ENCODE data around the gene SERPIND1.

The SERPIND1 gene

GRCh38 chr22:20808844-20809243 lies 34.9 kb downstream of the SERPIND1 start:
- DNase-seq, result no peak
- Histone ChIP-seq H4K5ac (ENCODE audit: low read length) (no peak overlapping the region), H3K27ac (ENCODE audit: low read depth, low read length) (no peak overlapping the region), H2BK120ac (ENCODE audit: low read depth, low read length) (no peak overlapping the region), H3K79me2 (ENCODE audit: control insufficient read depth, insufficient read depth, low read length) (no peaks in the 10 kb centered on the region), H3K18ac (ENCODE audit: low read length) (no peak overlapping the region), H3K4me2 (ENCODE audit: low read length) (no peak overlapping the region), H3K9ac (ENCODE audit: low read length) (no peak overlapping the region), H3K79me1 (ENCODE audit: low read length) (no peaks in the 10 kb centered on the region), H3K23ac (ENCODE audit: low read length) (no peak overlapping the region), H3K27me3 (ENCODE audit: insufficient read depth, low read length, poor library complexity) (no peaks in the 10 kb centered on the region), H2BK5ac (ENCODE audit: low read length) (no peak overlapping the region), H3K4ac (ENCODE audit: low read depth, low read length) (no peak overlapping the region), H4K8ac (ENCODE audit: low read depth, low read length) (no peak overlapping the region), H3K4me1 (ENCODE audit: control insufficient read depth, low read depth, low read length) (no peaks in the 10 kb centered on the region), H3K56ac (ENCODE audit: low read length) (no peak overlapping the region), H2AK5ac (ENCODE audit: low read length) (no peak overlapping the region), H3K36me3 (ENCODE audit: control insufficient read depth, insufficient read depth, low read length) (peaks cover 6% of the 10 kb centered on the region), H2BK15ac (replicated peaks; ENCODE audit: low read depth) (no peak overlapping the region), H3K4me3 (ENCODE audit: low read length) (no peak overlapping the region)
- whole genome bisulfite sequencing (ENCODE audit: extremely low coverage, insufficient coverage, low lambda C conversion rate), result no CpG with 5 or more reads among the region's 4 CpGs

GRCh38 chr22:20809538-20810185 lies 35.7 kb downstream of the SERPIND1 start:
- Histone ChIP-seq H3K4me3 (ENCODE audit: low read length) (no peak overlapping the region), H3K4me1 (ENCODE audit: control insufficient read depth, low read depth, low read length) (no peaks in the 10 kb centered on the region), H3K4me2 (ENCODE audit: low read length) (no peak overlapping the region), H3K23ac (ENCODE audit: low read length) (no peak overlapping the region), H3K36me3 (ENCODE audit: control insufficient read depth, insufficient read depth, low read length) (peaks cover 4% of the 10 kb centered on the region), H4K8ac (ENCODE audit: low read depth, low read length) (no peak overlapping the region), H3K9ac (ENCODE audit: low read length) (no peak overlapping the region), H3K56ac (ENCODE audit: low read length) (no peak overlapping the region), H2BK15ac (replicated peaks; ENCODE audit: low read depth) (no peak overlapping the region), H2BK5ac (ENCODE audit: low read length) (no peak overlapping the region), H3K27me3 (ENCODE audit: insufficient read depth, low read length, poor library complexity) (no peaks in the 10 kb centered on the region), H3K79me2 (ENCODE audit: control insufficient read depth, insufficient read depth, low read length) (no peaks in the 10 kb centered on the region), H3K27ac (ENCODE audit: low read depth, low read length) (no peak overlapping the region), H2BK120ac (ENCODE audit: low read depth, low read length) (no peak overlapping the region), H3K79me1 (ENCODE audit: low read length) (no peaks in the 10 kb centered on the region), H2AK5ac (ENCODE audit: low read length) (no peak overlapping the region), H3K18ac (ENCODE audit: low read length) (no peak overlapping the region), H4K5ac (ENCODE audit: low read length) (no peak overlapping the region), H3K4ac (ENCODE audit: low read depth, low read length) (no peak overlapping the region)
- DNase-seq, result no peak
- no CpG with 5 or more reads among the region's 6 CpGs for WGBS (ENCODE audit: extremely low coverage, insufficient coverage, low lambda C conversion rate)

GRCh38 chr22:20810645-20811044 lies 36.7 kb downstream of the SERPIND1 start:
- Histone ChIP-seq H3K4me3 (ENCODE audit: low read length) (no peak overlapping the region), H2AK5ac (ENCODE audit: low read length) (no peak overlapping the region), H3K79me2 (ENCODE audit: control insufficient read depth, insufficient read depth, low read length) (no peaks in the 10 kb centered on the region), H3K79me1 (ENCODE audit: low read length) (no peaks in the 10 kb centered on the region), H2BK15ac (replicated peaks; ENCODE audit: low read depth) (no peak overlapping the region), H3K4me1 (ENCODE audit: control insufficient read depth, low read depth, low read length) (no peaks in the 10 kb centered on the region), H4K8ac (ENCODE audit: low read depth, low read length) (no peak overlapping the region), H3K18ac (ENCODE audit: low read length) (no peak overlapping the region), H4K5ac (ENCODE audit: low read length) (no peak overlapping the region), H3K9ac (ENCODE audit: low read length) (no peak overlapping the region), H2BK120ac (ENCODE audit: low read depth, low read length) (no peak overlapping the region), H3K4me2 (ENCODE audit: low read length) (no peak overlapping the region), H3K4ac (ENCODE audit: low read depth, low read length) (no peak overlapping the region), H2BK5ac (ENCODE audit: low read length) (no peak overlapping the region), H3K56ac (ENCODE audit: low read length) (no peak overlapping the region), H3K36me3 (ENCODE audit: control insufficient read depth, insufficient read depth, low read length) (peaks cover 3% of the 10 kb centered on the region), H3K23ac (ENCODE audit: low read length) (no peak overlapping the region), H3K27me3 (ENCODE audit: insufficient read depth, low read length, poor library complexity) (no peaks in the 10 kb centered on the region), H3K27ac (ENCODE audit: low read depth, low read length) (no peak overlapping the region)
- WGBS (ENCODE audit: extremely low coverage, insufficient coverage, low lambda C conversion rate), result no CpG with 5 or more reads among the region's 9 CpGs
- DNase-seq, result no peak

GRCh38 chr22:20811171-20811570 lies 37.3 kb downstream of the SERPIND1 start:
- H4K8ac ChIP-seq (ENCODE audit: low read depth, low read length), result no peak overlapping the region
- H3K4me2 ChIP-seq (ENCODE audit: low read length), result no peak overlapping the region
- H3K9ac ChIP-seq (ENCODE audit: low read length), result no peak overlapping the region
- H2BK5ac ChIP-seq (ENCODE audit: low read length), result no peak overlapping the region
- no peak overlapping the region for H2BK120ac ChIP-seq (ENCODE audit: low read depth, low read length)
- DNase-seq, result no peak
- no peaks in the 10 kb centered on the region for H3K79me2 ChIP-seq (ENCODE audit: control insufficient read depth, insufficient read depth, low read length)
- H2AK5ac ChIP-seq (ENCODE audit: low read length), result no peak overlapping the region
- no peaks in the 10 kb centered on the region for H3K79me1 ChIP-seq (ENCODE audit: low read length)
- H3K27ac ChIP-seq (ENCODE audit: low read depth, low read length), result no peak overlapping the region
- H4K5ac ChIP-seq (ENCODE audit: low read length), result no peak overlapping the region
- no peak overlapping the region for H3K23ac ChIP-seq (ENCODE audit: low read length)
- no peak overlapping the region for H3K18ac ChIP-seq (ENCODE audit: low read length)
- H2BK15ac ChIP-seq (replicated peaks; ENCODE audit: low read depth), result no peak overlapping the region
- no peak overlapping the region for H3K56ac ChIP-seq (ENCODE audit: low read length)
- peaks cover 3% of the 10 kb centered on the region for H3K36me3 ChIP-seq (ENCODE audit: control insufficient read depth, insufficient read depth, low read length)
- no peaks in the 10 kb centered on the region for H3K4me1 ChIP-seq (ENCODE audit: control insufficient read depth, low read depth, low read length)
- H3K27me3 ChIP-seq (ENCODE audit: insufficient read depth, low read length, poor library complexity), result no peaks in the 10 kb centered on the region
- H3K4ac ChIP-seq (ENCODE audit: low read depth, low read length), result no peak overlapping the region
- no peak overlapping the region for H3K4me3 ChIP-seq (ENCODE audit: low read length)
- no CpG with 5 or more reads among the region's 1 CpG for WGBS (ENCODE audit: extremely low coverage, insufficient coverage, low lambda C conversion rate)

GRCh38 chr22:20811971-20812660 lies 38.2 kb downstream of the SERPIND1 start:
- no peak overlapping the region for H2BK15ac ChIP-seq (replicated peaks; ENCODE audit: low read depth)
- peaks cover 3% of the 10 kb centered on the region for H3K36me3 ChIP-seq (ENCODE audit: control insufficient read depth, insufficient read depth, low read length)

More at GRCh38 chr22:20811971-20812660, 38.2 kb downstream of the SERPIND1 start:
- H3K27me3 ChIP-seq (ENCODE audit: insufficient read depth, low read length, poor library complexity), result no peaks in the 10 kb centered on the region
- H3K27ac ChIP-seq (ENCODE audit: low read depth, low read length), result no peak overlapping the region
- H4K5ac ChIP-seq (ENCODE audit: low read length), result no peak overlapping the region
- H3K79me2 ChIP-seq (ENCODE audit: control insufficient read depth, insufficient read depth, low read length), result no peaks in the 10 kb centered on the region
- H3K9ac ChIP-seq (ENCODE audit: low read length), result no peak overlapping the region
- no peak overlapping the region for H3K4me2 ChIP-seq (ENCODE audit: low read length)
- H3K79me1 ChIP-seq (ENCODE audit: low read length), result no peaks in the 10 kb centered on the region
- H3K4me3 ChIP-seq (ENCODE audit: low read length), result no peak overlapping the region
- H3K4ac ChIP-seq (ENCODE audit: low read depth, low read length), result no peak overlapping the region
- no peak overlapping the region for H4K8ac ChIP-seq (ENCODE audit: low read depth, low read length)
- no peaks in the 10 kb centered on the region for H3K4me1 ChIP-seq (ENCODE audit: control insufficient read depth, low read depth, low read length)
- no peak overlapping the region for H3K23ac ChIP-seq (ENCODE audit: low read length)
- H3K56ac ChIP-seq (ENCODE audit: low read length), result no peak overlapping the region
- no peak overlapping the region for H2BK120ac ChIP-seq (ENCODE audit: low read depth, low read length)
- no CpG with 5 or more reads among the region's 5 CpGs for WGBS (ENCODE audit: extremely low coverage, insufficient coverage, low lambda C conversion rate)
- no peak overlapping the region for H3K18ac ChIP-seq (ENCODE audit: low read length)
- no peak overlapping the region for H2AK5ac ChIP-seq (ENCODE audit: low read length)
- no peak for DNase-seq
- no peak overlapping the region for H2BK5ac ChIP-seq (ENCODE audit: low read length)
